Left kidney (tissue), 2 donors: ENCODE results near the gene KCNQ1. TPM values are rescaled to one million over a fixed set of nuclear protein-coding genes. Genes with fewer than 3 reads are reported as not detected.

Source experiments
- DNase-seq: peaks from one replicate; pipeline ENCODE4 v3.0.0-alpha.2; 2013
- polyA plus RNA-seq: library from polyadenylated mRNA; unstranded; fragments of 120-200 nt; gene quantifications from one replicate; pipeline ENCODE4 v1.2.1, GENCODE V29; 2013; ENCODE audit not compliant: insufficient read length

Gene KCNQ1
- polyA plus RNA-seq, 1 donor, result 9.1 TPM

DNA sequence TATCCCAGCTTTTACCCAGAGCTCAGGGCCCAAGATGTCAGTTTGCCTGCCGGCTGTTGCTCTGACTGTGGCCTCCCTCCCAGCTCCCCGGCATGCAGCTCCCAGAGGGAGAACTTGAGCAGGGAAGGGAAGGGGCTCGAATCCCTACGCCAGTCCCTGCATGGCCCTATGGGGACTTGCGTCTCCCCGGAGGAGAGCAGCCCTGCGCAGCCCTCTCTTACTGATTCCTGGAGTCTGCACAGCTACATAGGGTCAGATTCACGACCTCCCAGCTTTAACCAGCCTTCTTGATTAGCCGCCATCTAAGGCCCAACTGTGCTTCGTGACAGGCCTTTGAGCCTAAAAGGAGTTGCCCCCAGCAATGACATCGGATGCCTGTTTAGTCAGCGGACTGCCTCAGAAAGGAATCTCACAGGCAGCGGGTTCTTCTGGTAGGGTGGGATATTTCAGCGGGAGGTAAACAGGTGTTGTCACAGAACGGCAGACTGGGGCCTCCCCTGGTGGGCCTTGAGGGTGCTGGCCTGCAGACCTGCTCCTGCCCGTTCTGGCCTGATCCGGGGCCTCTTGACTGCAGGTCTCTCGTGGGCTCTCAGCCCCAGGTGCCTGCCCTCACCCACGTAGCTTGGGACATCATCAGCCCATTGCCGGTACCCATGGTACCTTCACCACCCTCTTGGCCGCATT lies 298.8 kb downstream of the KCNQ1 start:
- DNase-seq, result no peak

DNA sequence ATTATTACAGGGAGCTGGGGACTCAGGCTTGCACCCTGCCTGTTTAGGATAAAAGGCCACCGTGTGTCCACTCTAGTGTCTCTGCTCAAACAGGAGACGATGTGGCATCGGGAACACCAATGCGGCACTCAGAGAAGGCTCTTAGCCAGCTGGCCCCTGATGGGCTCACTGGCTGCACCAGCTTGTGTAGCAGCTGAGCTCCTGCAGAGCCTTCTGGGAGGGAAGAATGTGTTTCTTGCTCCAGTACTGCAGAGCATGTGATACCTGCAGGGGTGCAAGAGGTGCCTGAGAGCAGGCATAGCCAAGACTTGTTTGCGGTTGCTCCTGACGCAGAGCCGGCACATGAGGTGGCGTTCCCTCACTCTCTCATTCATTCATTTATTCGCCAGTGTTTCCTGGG lies 299.4 kb downstream of the KCNQ1 start:
- DNase-seq, result no peak

DNA sequence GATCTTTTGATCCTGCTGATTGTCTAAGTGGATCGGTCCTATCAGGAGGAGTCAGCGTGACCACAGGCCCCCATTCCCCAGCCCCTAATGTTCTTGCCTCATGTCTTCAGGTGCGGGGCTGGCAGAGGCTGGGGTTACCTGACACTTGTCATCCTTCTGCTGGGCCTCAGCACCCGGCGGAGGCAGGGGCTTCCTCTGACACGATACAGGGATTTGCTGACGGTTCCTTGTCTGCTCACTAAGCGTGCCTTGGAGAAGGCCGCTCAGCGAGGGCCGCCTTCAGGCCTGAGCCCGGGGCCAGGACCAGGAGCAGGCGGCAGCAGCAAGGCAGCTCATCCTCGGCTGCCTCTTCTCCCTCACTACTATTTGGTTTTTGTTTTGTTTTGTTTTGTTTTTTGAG lies 300.7 kb downstream of the KCNQ1 start:
- DNase-seq, result no peak

DNA sequence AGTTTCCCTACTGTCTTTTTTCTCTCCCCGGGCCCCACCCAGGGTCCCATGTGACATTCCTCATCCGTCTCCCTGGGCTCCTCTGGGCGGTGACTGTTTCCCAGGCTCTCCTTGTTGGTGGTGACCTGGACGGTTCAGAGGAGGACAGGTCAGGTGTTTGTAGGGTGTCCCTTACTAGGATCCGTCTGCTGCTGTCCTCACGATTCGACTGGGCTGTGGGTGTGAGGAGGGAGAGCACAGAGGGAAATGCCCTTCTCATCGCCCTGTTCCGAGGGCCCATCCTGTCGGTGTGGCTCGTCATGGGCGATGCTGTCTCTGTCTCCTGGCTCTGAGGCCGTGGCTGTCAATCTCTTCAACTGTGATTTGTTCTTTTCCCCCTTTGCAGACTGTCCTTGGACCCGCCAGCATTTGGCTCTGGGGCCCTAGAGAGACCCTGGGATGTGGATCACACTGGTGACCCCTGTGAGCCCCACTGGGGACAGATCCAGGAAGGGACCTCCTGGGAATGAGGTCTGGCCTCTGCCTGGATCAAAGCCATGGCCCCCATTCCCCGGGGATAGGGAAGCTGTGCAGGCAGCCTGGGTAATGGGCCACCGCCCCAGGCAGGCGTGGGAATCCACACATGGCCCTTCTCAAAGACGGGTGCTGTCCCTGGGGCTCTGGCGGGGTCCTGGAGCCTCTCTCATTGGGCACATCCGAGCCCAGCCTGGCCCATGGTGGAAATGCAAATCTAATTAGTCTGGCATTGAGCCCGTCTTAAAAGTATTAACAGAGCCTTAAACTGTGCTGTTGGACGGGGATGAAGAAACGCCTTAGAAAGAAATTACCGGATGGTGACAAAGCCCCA lies 301.8 kb downstream of the KCNQ1 start:
- no peak for DNase-seq

DNA sequence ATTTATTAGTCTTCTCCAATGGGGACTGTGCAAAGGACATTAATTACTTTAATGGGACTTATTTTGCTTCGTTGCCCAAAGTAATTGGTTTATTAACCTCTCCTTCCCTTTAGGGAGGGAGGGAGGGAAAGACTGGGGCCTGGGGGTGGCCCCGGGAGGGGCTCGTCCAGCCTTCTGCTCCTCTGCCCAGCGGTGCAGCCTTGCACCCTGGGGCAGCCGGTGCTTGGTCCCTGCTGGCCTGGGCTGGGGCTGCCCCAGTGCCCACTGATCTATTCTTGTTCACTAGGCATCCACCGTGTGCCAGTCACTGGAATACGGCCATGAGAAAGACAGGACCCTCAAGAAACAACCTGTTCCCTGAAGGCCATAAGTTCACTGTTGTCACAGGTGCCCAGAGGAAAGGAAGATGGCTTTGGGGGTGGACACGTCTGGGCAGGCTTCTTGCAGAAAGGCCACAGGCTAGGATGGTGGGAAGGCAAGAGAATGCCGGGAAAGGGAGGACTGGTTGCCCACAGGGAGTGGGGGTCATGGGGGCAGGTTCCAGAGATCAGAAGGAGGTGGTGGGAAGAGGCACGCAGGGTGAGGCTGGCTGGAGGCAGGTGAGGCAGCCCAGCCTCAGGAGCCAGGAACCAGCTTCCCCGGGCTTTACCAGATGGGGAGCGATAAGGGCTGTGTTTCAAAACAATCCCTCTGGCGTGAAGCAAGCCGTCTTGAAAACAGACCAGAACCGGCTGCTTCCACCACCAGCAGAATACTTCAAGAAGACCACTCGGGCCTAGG lies 302.6 kb downstream of the KCNQ1 start:
- no peak for DNase-seq

DNA sequence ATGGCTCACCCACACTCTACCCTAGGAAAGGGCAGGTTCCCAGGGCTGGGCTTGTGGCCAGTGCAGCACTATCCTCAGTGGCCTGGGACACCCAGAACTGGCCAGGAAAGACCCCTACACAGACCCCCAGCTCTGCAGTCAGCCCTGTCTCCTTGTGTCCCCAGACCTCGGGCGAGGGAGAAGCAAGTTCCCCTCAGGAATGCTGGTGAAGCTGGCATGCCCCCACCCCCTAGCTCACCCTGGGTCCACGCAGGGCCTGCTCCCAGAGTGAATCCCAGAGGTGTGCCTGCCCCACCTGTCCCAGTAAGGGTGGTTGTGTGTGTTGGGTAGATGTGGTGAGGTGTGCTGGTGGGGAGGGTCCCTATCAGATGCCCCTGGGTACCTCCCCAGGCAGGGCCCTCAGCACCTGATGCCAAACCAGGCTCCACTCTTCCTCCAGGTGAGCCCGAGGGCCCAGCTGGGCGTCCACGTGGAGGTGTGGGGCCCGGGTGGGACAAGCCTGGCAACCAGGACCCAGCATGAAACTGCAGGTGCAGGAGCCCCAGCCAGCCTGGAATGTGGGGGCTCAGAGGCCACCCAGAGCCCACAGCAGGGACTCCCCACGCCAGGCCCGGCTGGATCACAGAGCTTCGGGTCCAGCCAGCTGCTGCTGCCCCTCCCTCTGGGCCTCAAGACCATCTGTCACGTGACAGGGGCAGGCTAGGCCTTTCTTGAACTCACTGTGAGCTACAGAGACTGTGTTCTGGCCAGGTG lies 303.4 kb downstream of the KCNQ1 start:
- no peak for DNase-seq

DNA sequence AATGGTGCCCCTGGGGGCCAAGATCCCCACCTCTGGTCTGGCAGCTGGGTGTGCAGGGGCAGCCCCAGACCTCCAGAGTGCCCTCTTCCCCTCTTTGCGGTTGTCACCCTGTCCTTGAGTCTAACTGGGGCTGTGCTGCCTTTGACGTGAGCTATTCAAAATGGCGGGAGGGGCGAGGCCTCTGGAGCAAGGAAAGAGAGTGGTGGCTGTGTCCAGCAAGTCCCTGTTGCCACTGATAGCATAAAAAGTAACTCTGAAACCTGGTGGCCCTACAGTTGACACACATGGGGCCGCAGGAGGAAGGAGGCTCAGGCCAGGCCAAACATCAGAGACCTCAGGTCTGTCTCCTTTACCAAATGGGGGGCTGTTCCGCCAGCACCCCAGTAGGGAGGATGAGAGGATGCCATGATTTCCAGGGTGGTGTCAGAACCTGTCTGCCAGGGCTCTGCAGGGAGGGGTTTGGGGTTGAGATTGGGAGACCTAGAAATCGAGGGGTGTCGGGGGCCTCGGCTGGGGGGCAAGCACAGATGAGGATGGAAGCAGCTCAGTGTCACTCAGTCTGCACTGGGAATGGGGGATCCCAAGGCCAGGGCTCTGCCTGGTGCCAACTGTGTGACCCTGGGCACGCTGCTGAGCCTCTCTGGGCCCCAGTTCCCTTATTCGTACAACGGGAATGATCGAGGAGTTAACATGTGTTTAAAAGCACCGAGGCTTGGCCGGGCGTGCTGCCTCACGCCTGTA lies 304.2 kb downstream of the KCNQ1 start:
- no peak for DNase-seq

DNA sequence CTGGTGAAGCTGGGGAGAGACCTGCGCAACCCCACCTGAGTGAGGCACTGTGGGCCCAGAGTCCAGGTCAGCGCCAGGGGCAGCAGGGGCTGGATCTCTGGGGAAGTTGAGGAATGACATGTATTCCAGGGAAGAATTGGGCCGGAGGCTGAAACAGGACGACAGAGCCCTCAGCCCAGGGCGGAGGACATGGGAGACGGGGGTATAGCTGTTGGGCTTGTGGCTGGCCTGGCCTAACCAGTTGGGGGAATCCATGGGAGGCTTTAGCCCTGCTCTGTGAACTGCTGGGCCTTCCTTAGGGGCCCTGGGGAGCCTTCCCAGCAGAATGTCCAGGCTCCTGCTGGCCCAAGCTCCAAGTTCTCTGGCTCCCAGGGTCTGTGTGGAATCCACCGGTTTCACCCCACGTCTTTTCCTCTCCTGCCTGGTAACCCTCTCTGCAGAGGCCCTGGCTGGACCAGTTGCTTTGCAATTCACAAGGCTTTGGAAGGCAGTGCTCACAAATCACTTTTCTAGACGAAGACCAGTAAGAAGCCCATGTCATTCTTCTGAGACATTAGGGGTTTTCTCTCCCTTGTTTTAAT lies 305.4 kb downstream of the KCNQ1 start:
- peak; percentile 27 for DNase-seq

DNA sequence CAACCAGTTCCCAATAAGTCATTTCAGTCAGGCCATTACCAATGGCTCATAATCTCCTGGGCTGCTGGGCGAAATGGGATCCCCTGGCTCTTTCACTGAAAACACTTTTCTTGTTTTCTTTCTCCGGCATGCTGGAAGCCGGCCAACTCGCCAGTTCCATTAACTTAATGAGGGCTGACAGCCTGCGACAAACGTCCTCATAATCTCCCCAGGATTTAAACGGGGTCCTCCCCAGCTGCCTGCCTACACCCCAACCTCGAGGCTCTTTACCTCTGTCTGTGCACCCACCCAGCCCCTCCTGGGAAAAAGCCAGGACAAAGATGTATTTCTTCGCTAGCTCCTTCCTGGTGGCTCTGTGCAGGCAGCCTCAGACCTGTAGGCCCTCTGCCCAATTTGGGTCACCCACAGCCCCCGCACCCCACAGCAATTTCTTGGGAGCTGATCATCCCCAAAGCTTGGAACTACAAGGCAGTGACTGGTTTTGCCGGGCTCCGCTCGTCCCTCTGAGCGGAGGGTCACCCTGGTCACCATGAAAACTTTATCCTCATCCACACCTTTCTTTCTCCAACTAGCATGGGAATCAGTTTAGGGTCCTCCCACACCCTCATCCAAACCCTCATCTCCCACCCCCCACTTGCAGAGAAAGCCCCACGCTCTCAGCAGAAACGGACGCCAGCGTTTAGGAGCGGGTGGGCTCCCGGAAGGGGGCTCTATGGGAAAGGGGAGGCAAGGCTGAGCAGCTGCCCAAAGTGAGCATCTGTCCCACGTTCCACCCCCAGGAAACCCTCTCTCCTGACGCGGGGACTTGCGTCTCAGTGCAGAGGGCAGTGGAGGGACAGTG lies 306.1 kb downstream of the KCNQ1 start:
- DNase-seq, result peak; percentile 64

DNA sequence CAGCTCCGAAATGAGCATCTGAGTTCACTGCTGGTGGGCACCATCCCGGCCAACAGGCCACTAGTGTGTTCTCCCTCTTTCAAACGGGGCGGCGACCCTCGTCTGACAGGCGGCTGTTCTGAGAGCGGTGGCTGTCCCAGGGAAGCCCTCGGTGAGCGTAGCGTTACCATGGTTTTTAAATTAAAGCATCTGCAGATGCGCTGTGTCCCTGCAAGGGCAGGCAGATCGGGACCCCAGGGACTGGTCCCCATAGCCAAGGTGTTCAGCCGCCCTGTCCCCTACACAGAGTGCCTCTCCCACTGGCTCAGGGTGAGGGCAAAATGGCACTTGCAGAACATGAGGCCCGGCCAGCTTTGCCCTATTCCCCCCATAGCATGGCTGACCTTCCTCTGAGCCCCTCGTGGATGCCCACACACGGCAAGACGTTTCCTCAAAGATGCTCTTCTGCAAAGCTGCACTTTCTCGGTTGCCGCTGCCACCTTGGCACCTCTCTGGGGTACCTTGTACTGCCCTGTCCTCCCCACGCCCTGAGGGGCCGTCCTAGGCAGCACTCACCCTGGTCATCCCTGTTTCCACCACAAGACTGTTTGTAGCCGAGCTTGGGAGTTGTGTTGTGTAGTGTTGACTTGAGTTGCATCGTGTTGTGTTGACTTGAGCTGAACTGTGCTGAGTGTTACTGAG lies 306.9 kb downstream of the KCNQ1 start:
- DNase-seq, result no peak

DNA sequence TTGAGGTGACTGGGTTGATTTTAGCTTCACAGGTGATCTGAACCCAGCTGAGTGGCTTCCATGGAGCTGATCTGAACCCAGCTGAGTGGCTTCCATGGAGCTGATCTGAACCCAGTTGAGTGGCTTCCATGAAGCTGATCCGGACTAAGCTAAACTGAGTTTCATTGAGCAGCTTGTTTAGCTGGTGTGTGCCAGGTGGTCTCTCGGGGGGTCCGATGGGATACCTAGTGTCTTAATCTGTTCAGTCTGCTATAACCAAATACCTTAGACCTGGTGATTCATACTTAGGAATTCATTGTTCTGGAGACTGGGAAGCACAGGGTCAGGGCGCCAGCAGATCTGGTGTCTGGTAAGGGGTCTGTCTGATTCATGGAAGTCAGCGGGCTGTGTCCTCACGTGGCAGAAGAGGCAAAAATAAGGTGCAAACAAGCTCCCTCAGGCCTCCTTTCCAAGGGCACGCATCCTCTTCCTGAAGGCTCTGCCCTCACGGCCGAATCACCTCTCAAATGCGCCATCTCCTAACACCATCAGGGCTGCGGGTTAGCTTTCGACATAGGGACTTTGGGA lies 307.5 kb downstream of the KCNQ1 start:
- DNase-seq, result no peak

DNA sequence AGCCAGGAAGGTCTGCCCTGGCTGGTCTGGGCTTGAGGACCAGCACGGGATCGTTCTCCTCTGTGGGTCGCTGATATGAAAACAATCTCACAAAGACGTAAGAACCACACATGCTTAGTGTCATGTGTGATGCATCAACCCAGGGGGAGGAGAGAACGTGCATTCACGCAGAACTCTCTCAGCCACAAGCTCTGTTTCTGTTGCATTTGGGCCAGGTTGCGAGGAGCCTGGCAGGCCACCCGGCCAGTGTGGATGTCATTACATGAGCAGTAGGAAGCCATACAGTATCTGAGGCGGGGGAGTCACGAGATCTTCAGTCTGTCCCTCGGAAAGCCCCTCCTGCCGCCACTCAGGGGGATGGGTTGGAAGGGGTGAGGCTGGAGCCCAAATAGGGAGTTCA lies 308.1 kb downstream of the KCNQ1 start:
- no peak for DNase-seq

DNA sequence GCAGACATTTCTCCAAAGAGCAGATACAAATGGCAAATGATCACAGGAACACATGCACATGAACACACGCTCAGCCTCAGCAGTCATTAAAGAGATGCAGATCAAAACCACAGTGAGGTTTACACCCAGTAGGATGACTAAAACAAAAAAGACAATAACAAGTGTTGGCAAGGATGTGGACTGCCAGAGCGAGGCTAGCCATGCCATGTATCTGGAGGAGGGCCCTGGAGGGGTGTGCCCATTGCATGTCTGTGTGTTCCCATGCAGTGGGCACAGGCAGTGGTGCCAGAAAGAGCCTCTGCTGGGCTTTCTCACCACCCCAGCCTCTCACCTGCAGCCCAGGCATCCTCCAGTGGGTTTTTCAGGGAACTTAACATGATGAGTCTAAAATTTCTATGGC lies 309.2 kb downstream of the KCNQ1 start:
- no peak for DNase-seq

DNA sequence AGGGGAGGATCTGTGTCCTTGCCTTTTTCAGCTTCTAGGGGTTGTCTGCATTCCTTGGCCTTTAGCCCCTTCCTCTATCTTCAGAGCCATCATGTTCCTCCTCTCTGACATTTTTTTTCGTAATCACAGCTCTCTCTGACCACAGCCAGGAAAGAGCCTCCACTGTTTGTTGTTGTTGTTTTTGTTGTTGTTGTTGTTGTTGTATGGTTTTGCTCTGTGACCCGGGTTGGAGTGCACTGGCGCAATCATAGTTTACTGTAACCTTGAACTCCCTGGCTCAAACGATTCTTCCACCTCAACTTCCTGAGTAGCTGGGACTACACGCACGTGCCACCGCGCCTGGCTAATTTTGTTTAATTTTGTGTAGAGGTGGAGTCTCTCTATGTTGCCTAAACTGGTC lies 310.3 kb downstream of the KCNQ1 start:
- no peak for DNase-seq

DNA sequence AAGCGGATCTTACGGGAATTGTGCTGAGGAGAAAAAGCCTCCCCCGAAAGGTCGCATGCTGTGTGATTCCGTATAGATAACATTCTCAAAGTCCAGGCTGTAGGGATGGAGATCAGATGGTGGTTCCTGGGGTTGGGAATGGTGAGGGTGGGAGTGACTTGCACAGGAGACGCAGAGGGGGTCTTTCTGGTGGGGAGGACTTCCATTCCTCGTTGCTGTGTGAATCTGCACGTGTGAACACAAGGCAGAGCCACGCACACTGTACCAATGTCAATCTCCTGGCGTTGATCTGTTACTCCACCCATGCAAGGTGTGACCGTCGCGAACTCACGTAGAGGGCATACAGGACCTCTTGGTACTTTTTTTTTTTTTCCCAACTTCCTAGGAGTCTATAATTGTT lies 313.9 kb downstream of the KCNQ1 start:
- no peak for DNase-seq

DNA sequence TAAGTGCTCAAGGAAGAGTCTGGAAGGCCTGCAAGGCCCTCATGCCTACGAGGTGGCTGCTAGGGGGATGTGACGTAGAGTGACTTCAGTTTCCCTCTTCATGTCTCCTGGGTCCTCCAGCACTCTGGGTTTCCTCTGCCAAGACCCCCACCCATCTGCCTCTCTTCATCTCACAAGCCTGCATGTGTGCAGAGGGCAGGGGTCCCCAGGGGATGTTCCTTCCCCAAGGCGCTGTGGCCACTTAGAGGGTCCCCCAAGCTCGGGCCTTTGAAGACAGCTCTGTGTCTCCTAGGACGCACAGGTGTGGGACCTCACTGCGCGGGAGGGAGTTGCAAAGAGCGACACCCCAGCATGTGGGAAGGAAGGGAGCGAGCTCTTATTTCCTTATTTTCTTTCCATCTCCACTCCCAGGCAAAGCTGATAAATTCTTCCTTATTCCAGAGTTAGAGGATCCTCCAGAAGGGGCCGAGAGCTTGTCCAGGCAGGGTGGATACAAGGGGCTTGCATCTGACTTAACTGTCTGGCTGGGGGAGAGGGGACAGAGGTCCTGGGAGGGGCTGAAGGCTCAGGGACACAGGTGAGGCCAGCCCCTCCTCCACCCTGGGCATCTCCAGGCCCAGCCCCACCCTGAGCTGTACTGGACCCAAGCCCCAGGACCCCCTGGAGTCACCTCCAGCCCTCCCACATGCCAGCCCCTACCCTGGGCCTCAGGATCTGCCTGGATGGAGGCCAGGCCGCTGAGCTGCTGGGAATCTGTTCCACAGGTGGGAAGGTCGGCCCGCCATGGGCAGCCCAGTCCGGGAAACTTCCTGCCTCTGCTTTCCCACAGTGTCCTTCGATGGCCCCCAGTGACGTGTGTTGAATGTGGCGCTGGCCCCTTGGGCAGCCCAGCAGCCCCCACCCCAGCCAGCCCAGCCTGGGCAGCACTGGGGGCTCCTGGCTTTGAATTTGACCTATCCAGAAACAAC lies 314.7 kb downstream of the KCNQ1 start:
- no peak for DNase-seq

DNA sequence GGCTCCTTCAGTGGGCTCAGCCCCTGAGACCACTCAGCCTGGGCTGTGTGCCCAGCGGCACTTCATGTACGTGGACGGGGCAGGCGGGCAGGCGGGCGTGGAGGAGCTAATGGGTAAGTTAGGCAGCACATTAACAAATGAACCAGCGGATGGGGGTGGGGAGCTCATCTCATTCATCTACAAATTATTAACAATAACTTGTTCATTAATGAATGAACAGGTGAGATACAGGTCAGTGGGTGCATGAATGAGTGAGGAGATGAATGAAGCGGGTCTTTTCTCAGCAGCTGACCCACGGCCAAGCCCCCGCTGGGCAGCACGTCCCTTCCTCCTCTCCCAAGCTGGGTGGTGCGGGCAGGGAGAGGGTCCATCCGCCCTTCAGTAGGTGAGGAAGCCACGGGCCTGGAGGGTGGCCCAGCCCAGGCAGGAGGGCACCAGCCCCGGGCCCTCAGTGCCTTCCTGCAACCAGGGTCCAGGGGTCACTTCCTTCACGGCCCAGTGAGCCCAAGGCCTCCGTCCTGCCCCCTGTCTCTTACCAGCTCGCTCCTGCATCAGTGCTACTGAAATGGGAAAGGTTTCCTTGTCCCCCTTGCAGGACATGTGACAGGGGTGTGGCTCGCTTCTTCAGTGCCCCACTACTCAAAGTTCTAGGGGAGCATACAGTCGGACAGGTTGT lies 315.5 kb downstream of the KCNQ1 start:
- DNase-seq, result peak; percentile 31
